Measurements from ENCODE around the gene AEBP1.

DNA sequence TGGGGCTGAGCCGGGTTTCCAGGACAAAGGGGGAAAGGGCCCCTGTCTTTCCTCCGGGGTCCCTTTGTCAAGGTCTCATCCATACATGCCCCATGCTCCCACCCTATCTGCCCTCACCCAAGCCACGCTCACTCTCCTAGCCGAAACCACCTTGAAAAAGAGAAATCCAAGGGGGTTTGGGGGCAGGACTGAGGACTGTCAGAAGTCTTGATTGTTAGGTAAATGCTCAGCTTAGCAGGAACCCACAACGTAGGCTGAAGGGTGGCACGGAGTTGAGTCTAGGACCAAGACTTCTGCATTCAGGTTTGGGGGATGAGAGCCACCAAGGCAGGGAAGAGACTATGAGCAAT lies 38.1 kb upstream of the AEBP1 start:
- TF ChIP-seq, protein P1, sequence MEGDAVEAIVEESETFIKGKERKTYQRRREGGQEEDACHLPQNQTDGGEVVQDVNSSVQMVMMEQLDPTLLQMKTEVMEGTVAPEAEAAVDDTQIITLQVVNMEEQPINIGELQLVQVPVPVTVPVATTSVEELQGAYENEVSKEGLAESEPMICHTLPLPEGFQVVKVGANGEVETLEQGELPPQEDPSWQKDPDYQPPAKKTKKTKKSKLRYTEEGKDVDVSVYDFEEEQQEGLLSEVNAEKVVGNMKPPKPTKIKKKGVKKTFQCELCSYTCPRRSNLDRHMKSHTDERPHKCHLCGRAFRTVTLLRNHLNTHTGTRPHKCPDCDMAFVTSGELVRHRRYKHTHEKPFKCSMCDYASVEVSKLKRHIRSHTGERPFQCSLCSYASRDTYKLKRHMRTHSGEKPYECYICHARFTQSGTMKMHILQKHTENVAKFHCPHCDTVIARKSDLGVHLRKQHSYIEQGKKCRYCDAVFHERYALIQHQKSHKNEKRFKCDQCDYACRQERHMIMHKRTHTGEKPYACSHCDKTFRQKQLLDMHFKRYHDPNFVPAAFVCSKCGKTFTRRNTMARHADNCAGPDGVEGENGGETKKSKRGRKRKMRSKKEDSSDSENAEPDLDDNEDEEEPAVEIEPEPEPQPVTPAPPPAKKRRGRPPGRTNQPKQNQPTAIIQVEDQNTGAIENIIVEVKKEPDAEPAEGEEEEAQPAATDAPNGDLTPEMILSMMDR (IDR thresholded peaks at IDR 0.05; ENCODE audit: low read depth, low read length), result no peak
- no peak for TF ChIP-seq EZH2phosphoT487 (IDR thresholded peaks at IDR 0.05; ENCODE audit: low read depth)

Measured in OCI-LY3 (cell line).